MM.1S (cell line): ENCODE data around the gene WDFY4.

Experiments used
- DNase-seq: peaks from one replicate; pipeline ENCODE4 v3.0.0-alpha.2; 2015
- H2AFZ ChIP-seq: fragments of 300-600 bp; sonication (generic); 2 replicates; pipeline ENCODE4 v1.6.0; 2016; ENCODE audit warnings: antibody characterized with exemption, low read length
- H3F3A ChIP-seq: fragments of 300-600 bp; sonication (generic); 2 replicates; pipeline ENCODE4 v1.6.1; 2016; ENCODE audit warnings: mild to moderate bottlenecking, antibody characterized with exemption, low read length, moderate library complexity, mixed read lengths; ENCODE audit not compliant: insufficient read depth
- H3K27ac ChIP-seq: fragments of 300-600 bp; sonication (generic); 2 replicates; pipeline ENCODE4 v1.5.1; 2016; ENCODE audit warnings: mild to moderate bottlenecking, low read length
- H3K27me3 ChIP-seq: fragments of 300-600 bp; sonication (generic); replicated peaks from 2 replicates; pipeline ENCODE4 v1.6.0; 2016; ENCODE audit warnings: low read length; ENCODE audit not compliant: insufficient read depth
- H3K36me3 ChIP-seq: fragments of 300-600 bp; sonication (generic); replicated peaks from 2 replicates; pipeline ENCODE4 v1.6.1; 2016; ENCODE audit warnings: mild to moderate bottlenecking, low read length, mixed read lengths; ENCODE audit not compliant: insufficient read depth
- H3K4me1 ChIP-seq: fragments of 300-600 bp; sonication (generic); 2 replicates; pipeline ENCODE4 v1.6.1; 2016; ENCODE audit warnings: low read length, mixed read lengths
- H3K4me2 ChIP-seq: fragments of 300-600 bp; sonication (generic); 2 replicates; pipeline ENCODE4 v1.6.0; 2016; ENCODE audit warnings: low read depth, low read length
- H3K4me3 ChIP-seq: fragments of 300-600 bp; sonication (generic); 2 replicates; pipeline ENCODE4 v1.5.1; 2016; ENCODE audit warnings: low read length, mixed read lengths
- H3K79me2 ChIP-seq: fragments of 300-600 bp; sonication (generic); 2 replicates; pipeline ENCODE4 v1.6.1; 2016; ENCODE audit warnings: mixed run types, low read length, mixed read lengths
- H3K9ac ChIP-seq: fragments of 300-600 bp; sonication (generic); 2 replicates; pipeline ENCODE4 v1.6.1; 2016; ENCODE audit warnings: low read length, mixed read lengths
- H3K9me2 ChIP-seq: fragments of 300-600 bp; sonication (generic); replicated peaks from 2 replicates; pipeline ENCODE4 v1.6.1; 2016; ENCODE audit warnings: mild to moderate bottlenecking, low read length, mixed read lengths; ENCODE audit not compliant: insufficient read depth
- H3K9me3 ChIP-seq: fragments of 300-600 bp; sonication (generic); replicated peaks from 2 replicates; pipeline ENCODE4 v1.6.1; 2016; ENCODE audit warnings: mild to moderate bottlenecking, low read length, mixed read lengths; ENCODE audit not compliant: insufficient read depth
- H4K20me1 ChIP-seq: fragments of 300-600 bp; sonication (generic); 2 replicates; pipeline ENCODE4 v1.6.1; 2016; ENCODE audit warnings: mild to moderate bottlenecking, low read length, moderate library complexity, mixed read lengths; ENCODE audit not compliant: insufficient read depth
- EZH2 ChIP-seq: fragments of 300-600 bp; sonication (generic); optimal IDR thresholded peaks from 2 replicates; pipeline ENCODE3; 2017; ENCODE audit warnings: low read depth, mild to moderate bottlenecking, antibody characterized with exemption, low read length, mixed read lengths
- EZH2phosphoT487 ChIP-seq: fragments of 300-600 bp; sonication (generic); IDR thresholded peaks from 2 replicates; pipeline ENCODE4 v1.6.1; 2018; ENCODE audit warnings: antibody characterized with exemption, low read length
- TF ChIP-seq, protein P1 (sequence below): fragments of 300-600 bp; sonication (generic); IDR thresholded peaks from 2 replicates; pipeline ENCODE4 v1.5.1; 2016; ENCODE audit warnings: antibody characterized with exemption, low read length, mixed read lengths

Gene WDFY4

GRCh38 chr10:48740015-48740707 is 55.5 kb downstream of the WDFY4 start:
- Histone ChIP-seq H3K79me2 (no peaks in the 10 kb centered on the region), H3K9me2 (no peaks in the 10 kb centered on the region), H3F3A (no peaks in the 10 kb centered on the region), H3K4me2 (no peak overlapping the region), H3K4me1 (no peaks in the 10 kb centered on the region), H3K4me3 (no peak overlapping the region), H3K9me3 (no peaks in the 10 kb centered on the region), H2AFZ (no peak overlapping the region), H3K27me3 (no peaks in the 10 kb centered on the region), H4K20me1 (no peaks in the 10 kb centered on the region), H3K36me3 (no peaks in the 10 kb centered on the region), H3K27ac (no peak overlapping the region), H3K9ac (no peak overlapping the region)
- no peak for TF ChIP-seq EZH2
- TF ChIP-seq EZH2phosphoT487 = no peak
- TF ChIP-seq, protein P1, sequence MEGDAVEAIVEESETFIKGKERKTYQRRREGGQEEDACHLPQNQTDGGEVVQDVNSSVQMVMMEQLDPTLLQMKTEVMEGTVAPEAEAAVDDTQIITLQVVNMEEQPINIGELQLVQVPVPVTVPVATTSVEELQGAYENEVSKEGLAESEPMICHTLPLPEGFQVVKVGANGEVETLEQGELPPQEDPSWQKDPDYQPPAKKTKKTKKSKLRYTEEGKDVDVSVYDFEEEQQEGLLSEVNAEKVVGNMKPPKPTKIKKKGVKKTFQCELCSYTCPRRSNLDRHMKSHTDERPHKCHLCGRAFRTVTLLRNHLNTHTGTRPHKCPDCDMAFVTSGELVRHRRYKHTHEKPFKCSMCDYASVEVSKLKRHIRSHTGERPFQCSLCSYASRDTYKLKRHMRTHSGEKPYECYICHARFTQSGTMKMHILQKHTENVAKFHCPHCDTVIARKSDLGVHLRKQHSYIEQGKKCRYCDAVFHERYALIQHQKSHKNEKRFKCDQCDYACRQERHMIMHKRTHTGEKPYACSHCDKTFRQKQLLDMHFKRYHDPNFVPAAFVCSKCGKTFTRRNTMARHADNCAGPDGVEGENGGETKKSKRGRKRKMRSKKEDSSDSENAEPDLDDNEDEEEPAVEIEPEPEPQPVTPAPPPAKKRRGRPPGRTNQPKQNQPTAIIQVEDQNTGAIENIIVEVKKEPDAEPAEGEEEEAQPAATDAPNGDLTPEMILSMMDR = no peak
- no peak for DNase-seq

DNA sequence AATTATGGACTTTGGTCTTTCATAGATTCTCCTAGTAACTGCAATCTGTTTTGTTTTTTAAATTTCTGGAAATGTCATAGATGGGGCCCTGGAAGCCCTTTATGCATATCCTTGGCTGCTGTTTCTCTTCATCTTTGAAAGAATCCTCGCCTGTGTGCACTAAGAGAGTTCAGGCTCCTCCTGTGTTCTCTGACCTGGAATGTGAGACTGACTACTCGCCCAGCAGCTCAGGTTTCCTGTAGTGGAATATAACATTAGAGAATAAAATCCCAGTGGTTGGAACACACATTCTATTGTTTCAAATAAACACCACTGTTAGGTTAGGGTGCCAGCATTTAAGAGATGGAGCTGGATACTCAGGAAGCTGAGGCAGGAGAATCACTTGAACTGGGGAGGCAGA is 56.3 kb downstream of the WDFY4 start:
- H3K4me1 ChIP-seq = no peaks in the 10 kb centered on the region
- H3K4me3 ChIP-seq = no peak overlapping the region
- no peaks in the 10 kb centered on the region for H3F3A ChIP-seq
- H3K36me3 ChIP-seq = no peaks in the 10 kb centered on the region
- no peaks in the 10 kb centered on the region for H3K9me2 ChIP-seq
- H3K27me3 ChIP-seq = no peaks in the 10 kb centered on the region
- DNase-seq = no peak
- no peaks in the 10 kb centered on the region for H3K9me3 ChIP-seq
- no peaks in the 10 kb centered on the region for H4K20me1 ChIP-seq
- no peak overlapping the region for H3K27ac ChIP-seq
- H3K4me2 ChIP-seq = no peak overlapping the region
- no peaks in the 10 kb centered on the region for H3K79me2 ChIP-seq
- no peak overlapping the region for H3K9ac ChIP-seq
- no peak overlapping the region for H2AFZ ChIP-seq
- no peak for TF ChIP-seq EZH2phosphoT487
- TF ChIP-seq, protein P1 = no peak
- TF ChIP-seq EZH2 = no peak

DNA sequence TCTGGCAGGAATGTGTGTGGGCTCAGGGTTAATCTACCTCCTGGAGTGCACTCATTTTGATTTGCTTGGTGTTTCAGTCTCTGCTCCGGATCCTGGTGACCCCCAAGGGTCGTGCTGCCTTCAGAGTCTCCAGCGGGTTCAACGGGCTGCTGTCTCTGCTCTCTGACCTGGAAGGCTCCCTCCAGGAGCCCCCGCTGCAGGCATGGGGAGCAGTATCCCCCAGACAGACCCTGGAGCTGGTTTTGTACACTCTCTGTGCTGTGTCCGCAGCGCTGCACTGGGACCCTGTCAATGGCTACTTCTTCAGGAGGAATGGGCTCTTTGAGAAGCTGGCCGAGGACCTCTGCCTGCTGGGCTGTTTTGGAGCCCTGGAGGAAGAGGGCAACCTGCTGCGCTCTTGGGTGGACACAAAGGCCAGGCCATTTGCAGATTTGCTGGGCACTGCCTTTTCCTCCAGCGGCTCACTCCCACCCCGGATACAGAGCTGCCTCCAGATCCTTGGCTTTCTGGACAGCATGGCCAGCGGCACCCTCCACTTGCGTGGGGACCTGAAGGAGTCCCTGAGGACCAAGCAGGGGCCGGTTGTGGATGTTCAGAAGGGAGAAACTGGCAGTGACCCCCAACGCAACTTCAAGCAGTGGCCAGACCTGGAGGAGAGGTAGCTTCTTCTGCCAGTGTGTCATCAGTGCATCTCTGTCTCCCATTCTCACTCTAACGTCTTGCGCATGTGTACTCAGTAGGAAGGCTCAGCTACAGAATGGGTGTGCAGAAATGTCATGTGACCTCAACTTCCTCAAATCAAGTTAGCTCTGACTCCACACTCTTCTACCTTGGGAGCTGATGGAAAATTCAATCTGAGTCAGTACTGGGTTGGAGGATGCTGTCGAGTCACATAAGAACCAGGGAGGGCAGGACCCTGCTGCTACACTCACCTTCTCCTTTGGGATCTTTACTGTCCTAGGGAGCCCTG is 58.5 kb downstream of the WDFY4 start:
- no peak overlapping the region for H3K27ac ChIP-seq
- no peaks in the 10 kb centered on the region for H3K4me1 ChIP-seq
- no peak for DNase-seq
- no peaks in the 10 kb centered on the region for H3K27me3 ChIP-seq
- H2AFZ ChIP-seq = no peak overlapping the region
- H3K36me3 ChIP-seq = no peaks in the 10 kb centered on the region
- H3F3A ChIP-seq = no peaks in the 10 kb centered on the region
- no peaks in the 10 kb centered on the region for H3K9me3 ChIP-seq
- no peaks in the 10 kb centered on the region for H4K20me1 ChIP-seq
- H3K79me2 ChIP-seq = no peaks in the 10 kb centered on the region
- H3K4me3 ChIP-seq = no peak overlapping the region
- H3K4me2 ChIP-seq = no peak overlapping the region
- TF ChIP-seq, protein P1 = no peak
- TF ChIP-seq EZH2 (no peak), EZH2phosphoT487 (no peak)
- H3K9ac ChIP-seq = no peak overlapping the region
- no peaks in the 10 kb centered on the region for H3K9me2 ChIP-seq
